Body of pancreas (tissue), 4 donors: Measurements from ENCODE around the gene PIEZO2. TPM values are rescaled to one million over a fixed set of nuclear protein-coding genes. Genes with fewer than 3 reads are reported as not detected.
"Not testable (repeated sequence)": the region's sequence is repeated elsewhere in the genome, so short reads cannot be mapped to it uniquely, and the experiment has no call there.

Experiments used
- ATAC-seq: fragments of 150-250 bp; one replicate; pipeline ENCODE4 v1.9.1; 2016
- DNase-seq, 4 donors: peaks; one replicate each; pipeline ENCODE4 v3.0.0-alpha.2; 2019
- H3K27ac ChIP-seq, 4 donors: fragments of 200-600 bp; sonication (generic); 1 replicate in 3 of 4; 2 replicates in 1 of 4; pipeline versions ENCODE4 v1.5.1 to v1.6.1; 2016 to 2019; ENCODE audit warnings: mild to moderate bottlenecking in 1 of 4, mixed read lengths in 1 of 4, moderate library complexity in 1 of 4
- H3K27me3 ChIP-seq, 2 donors: fragments of 200-600 bp; sonication (generic); one replicate each; pipeline ENCODE4 v1.6.0; 2016; ENCODE audit warnings: mild to moderate bottlenecking in 1 of 2
- H3K36me3 ChIP-seq, 2 donors: fragments of 200-600 bp; sonication (generic); replicated peaks in 1 of 2; 2 replicates each; pipeline ENCODE4 v1.5.1; 2016; ENCODE audit warnings: low read depth in 2 of 2; ENCODE audit not compliant: insufficient read depth in 1 of 2
- H3K4me1 ChIP-seq: fragments of 200-600 bp; sonication (generic); one replicate; pipeline ENCODE4 v1.6.0; 2016
- H3K4me3 ChIP-seq, 2 donors: fragments of 200-600 bp; sonication (generic); 1 replicate in 1 of 2; 2 replicates in 1 of 2; pipeline ENCODE4 v1.5.1; 2016 to 2019
- H3K9me3 ChIP-seq, 3 donors: fragments of 200-600 bp; sonication (generic); 1 replicate in 2 of 3; 2 replicates in 1 of 3; pipeline ENCODE4 v1.5.1; 2016
- CTCF ChIP-seq, 7 experiments: fragments of 450-650 bp in 4 of 7; fragments of 200-600 bp in 3 of 7; sonication (generic) in 3 of 7; IDR thresholded peaks; one replicate each; pipeline ENCODE4 v1.5.1; 2016 to 2019; ENCODE audit warnings: antibody characterized with exemption in 7 of 7
- POLR2A ChIP-seq, 3 donors: fragments of 450-650 bp; IDR thresholded peaks; one replicate each; pipeline ENCODE4 v1.6.1; 2016; ENCODE audit warnings: antibody characterized with exemption in 3 of 3, mild to moderate bottlenecking in 2 of 3
- WGBS, 2 donors: methylation state at CpG; one replicate each; pipeline ENCODE4 v1.1.5; 2017; 5-methylcytosine and 5-hydroxymethylcytosine counted together
- intact Hi-C: fragments of 100-400 bp; cut with DNase I; formaldehyde crosslinking; loops from one replicate; pipeline ENCODE4 v1.15.1; 2023
- total RNA-seq, 2 donors: library from RNA; depleted of rRNA; stranded (reverse); fragments of >200 nt; gene quantifications; one replicate each; pipeline ENCODE4 v1.1.0, GENCODE V29; 2016

PIEZO2 gene
- total RNA-seq, 2 donors from 2014 or later: 0.33 to 40.7 TPM

GRCh38 chr18:11177382-11177781, 28.0 kb upstream of the PIEZO2 start:
- no peak for TF ChIP-seq CTCF (IDR thresholded peaks at IDR 0.05)
- no peak for TF ChIP-seq POLR2A (IDR thresholded peaks at IDR 0.05)
- 35 to 48% methylated on average over 3 of the region's 3 CpGs for WGBS, 2 donors
- DNase-seq: no peak
- Histone ChIP-seq H3K36me3 (no peaks in the 10 kb centered on the region), H3K4me3 (no peak overlapping the region), H3K9me3 (no peaks in the 10 kb centered on the region), H3K4me1 (no peaks in the 10 kb centered on the region), H3K27me3 (no peaks in the 10 kb centered on the region), H3K27ac (no peak overlapping the region)
- intact Hi-C loops: no loop called here
- peak; percentile 18 for ATAC-seq

- 62 to 69% methylated on average over 3 of the region's 3 CpGs for WGBS, 2 donors
- Histone ChIP-seq H3K27ac (no peak overlapping the region), H3K36me3 (no peaks in the 10 kb centered on the region), H3K27me3 (no peaks in the 10 kb centered on the region), H3K9me3 (no peaks in the 10 kb centered on the region), H3K4me3 (no peak overlapping the region), H3K4me1 (no peaks in the 10 kb centered on the region)
- TF ChIP-seq CTCF (IDR thresholded peaks at IDR 0.05) (no peak), POLR2A (IDR thresholded peaks at IDR 0.05) (no peak)
- ATAC-seq: no peak
- intact Hi-C loops: no loop called here
- DNase-seq: no peak
Measured at GRCh38 chr18:11176481-11176881, 27.1 kb upstream of the PIEZO2 start.

GRCh38 chr18:11175266-11175979, 26.1 kb upstream of the PIEZO2 start:
- no peaks in the 10 kb centered on the region for H3K9me3 ChIP-seq
- H3K27me3 ChIP-seq: no peaks in the 10 kb centered on the region
- H3K36me3 ChIP-seq: no peaks in the 10 kb centered on the region
- ATAC-seq (no peak), DNase-seq (no peak)
- H3K27ac ChIP-seq: peak overlapping the region in 1 of 4 donors; percentile 3
- TF ChIP-seq CTCF (IDR thresholded peaks at IDR 0.05) (no peak), POLR2A (IDR thresholded peaks at IDR 0.05) (no peak)
- H3K4me1 ChIP-seq: no peaks in the 10 kb centered on the region
- 42 to 46% methylated on average over 5 of the region's 5 CpGs for WGBS, 2 donors
- intact Hi-C loops: no loop called here
- H3K4me3 ChIP-seq: no peak overlapping the region

- H3K9me3 ChIP-seq, DNase-seq, H3K4me3 ChIP-seq, ATAC-seq, H3K27me3 ChIP-seq, intact Hi-C loops, H3K4me1 ChIP-seq, H3K27ac ChIP-seq, H3K36me3 ChIP-seq: not testable (repeated sequence)
- 72 to 78% methylated on average over 11 of the region's 11 CpGs for WGBS, 2 donors
Measured at GRCh38 chr18:11174179-11174578, 24.8 kb upstream of the PIEZO2 start.

- TF ChIP-seq CTCF (IDR thresholded peaks at IDR 0.05): no peak
- TF ChIP-seq POLR2A (IDR thresholded peaks at IDR 0.05): no peak
- intact Hi-C loops: no loop called here
- H3K36me3 ChIP-seq: no peaks in the 10 kb centered on the region
- H3K27me3 ChIP-seq: no peaks in the 10 kb centered on the region
- no peak for ATAC-seq
- H3K9me3 ChIP-seq: no peaks in the 10 kb centered on the region
- no peak overlapping the region for H3K27ac ChIP-seq
- DNase-seq: no peak
- 67 to 74% methylated on average over 1 of the region's 1 CpG for WGBS, 2 donors
- no peak overlapping the region for H3K4me3 ChIP-seq
- H3K4me1 ChIP-seq: no peaks in the 10 kb centered on the region
Measured at GRCh38 chr18:11167778-11168177, 18.4 kb upstream of the PIEZO2 start.
